H9 (cell line): ENCODE measurements around the gene TRIM17. TPM values are rescaled to one million over a fixed set of nuclear protein-coding genes. Genes with fewer than 3 reads are reported as not detected.

Experiments used
- DNase-seq: peaks from one replicate; pipeline ENCODE4 v3.0.0-alpha.2; 2017
- H2AFZ ChIP-seq: one replicate; pipeline ENCODE4 v1.6.1; 2013; ENCODE audit warnings: mild to moderate bottlenecking, low read length, control low read depth, moderate library complexity
- H2AK5ac ChIP-seq: 2 replicates; pipeline ENCODE4 v1.6.1; 2013; ENCODE audit warnings: low read length, control low read depth, mixed read lengths; ENCODE audit not compliant: insufficient read length
- H2BK120ac ChIP-seq: one replicate; pipeline ENCODE4 v1.6.1; 2013; ENCODE audit warnings: low read depth, mild to moderate bottlenecking, low read length, control low read depth, inconsistent platforms; ENCODE audit not compliant: poor library complexity, severe bottlenecking
- H2BK12ac ChIP-seq: 2 replicates; pipeline ENCODE4 v1.6.1; 2013; ENCODE audit warnings: low read length, control low read depth, mixed read lengths, low read depth; ENCODE audit not compliant: insufficient read length
- H2BK15ac ChIP-seq: 2 replicates; pipeline ENCODE4 v1.6.1; 2013; ENCODE audit warnings: low read depth, low read length, control low read depth
- H2BK20ac ChIP-seq: one replicate; pipeline ENCODE4 v1.6.1; 2013; ENCODE audit warnings: low read depth, mild to moderate bottlenecking, low read length, control low read depth, inconsistent platforms; ENCODE audit not compliant: poor library complexity, severe bottlenecking
- H2BK5ac ChIP-seq: 2 replicates; pipeline ENCODE4 v1.6.1; 2013; ENCODE audit warnings: low read length, control low read depth, mixed read lengths; ENCODE audit not compliant: insufficient read length
- H3K14ac ChIP-seq: 2 replicates; pipeline ENCODE4 v1.6.1; 2013; ENCODE audit warnings: low read length, control low read depth; ENCODE audit not compliant: insufficient read depth
- H3K18ac ChIP-seq: 2 replicates; pipeline ENCODE4 v1.6.1; 2013; ENCODE audit warnings: low read depth, mild to moderate bottlenecking, mixed read lengths, low read length, control low read depth; ENCODE audit not compliant: insufficient read length
- H3K23ac ChIP-seq: 2 replicates; pipeline ENCODE4 v1.6.1; 2013; ENCODE audit warnings: low read length, control low read depth, mixed read lengths, low read depth; ENCODE audit not compliant: insufficient read length
- H3K23me2 ChIP-seq: 2 replicates; pipeline ENCODE4 v1.6.1; 2013; ENCODE audit warnings: low read depth, mild to moderate bottlenecking, mixed read lengths, low read length, control low read depth; ENCODE audit not compliant: insufficient read length, poor library complexity, severe bottlenecking
- H3K27ac ChIP-seq: 2 replicates; pipeline ENCODE4 v1.5.1; 2013; ENCODE audit warnings: low read length, control low read depth, mixed read lengths, low read depth; ENCODE audit not compliant: insufficient read length
- H3K27me3 ChIP-seq: 2 replicates; pipeline ENCODE4 v1.6.1; 2013; ENCODE audit warnings: low read length, control low read depth, inconsistent platforms; ENCODE audit not compliant: insufficient read depth
- H3K4ac ChIP-seq: 2 replicates; pipeline ENCODE4 v1.6.1; 2013; ENCODE audit warnings: low read depth, mild to moderate bottlenecking, control low read depth, inconsistent platforms, low read length, moderate library complexity
- H3K4me1 ChIP-seq: 2 replicates; pipeline ENCODE4 v1.6.1; 2013; ENCODE audit warnings: low read length, control low read depth, inconsistent platforms; ENCODE audit not compliant: insufficient read depth
- H3K4me2 ChIP-seq: 2 replicates; pipeline ENCODE4 v1.6.1; 2013; ENCODE audit warnings: low read length, control low read depth, mixed read lengths; ENCODE audit not compliant: insufficient read length, insufficient read depth
- H3K56ac ChIP-seq: 2 replicates; pipeline ENCODE4 v1.6.1; 2013; ENCODE audit warnings: low read depth, mild to moderate bottlenecking, mixed read lengths, low read length, control low read depth; ENCODE audit not compliant: insufficient read length
- H3K79me1 ChIP-seq: 2 replicates; pipeline ENCODE4 v1.6.1; 2013; ENCODE audit warnings: low read depth, mild to moderate bottlenecking, moderate library complexity, low read length, control low read depth, inconsistent platforms; ENCODE audit not compliant: insufficient read depth, poor library complexity, severe bottlenecking
- H3K79me2 ChIP-seq: 2 replicates; pipeline ENCODE4 v1.6.1; 2013; ENCODE audit warnings: low read length, control low read depth, inconsistent platforms; ENCODE audit not compliant: insufficient read depth
- H3K9ac ChIP-seq: 2 replicates; pipeline ENCODE4 v1.6.1; 2013; ENCODE audit warnings: low read length, control low read depth, mixed read lengths; ENCODE audit not compliant: insufficient read length; ENCODE audit errors: extremely low read depth
- H3K9me3 ChIP-seq: one replicate; pipeline ENCODE4 v1.6.1; 2013; ENCODE audit warnings: low read depth, low read length, inconsistent platforms; ENCODE audit not compliant: control insufficient read depth
- H3T11ph ChIP-seq: one replicate; pipeline ENCODE4 v1.6.1; 2013; ENCODE audit warnings: mild to moderate bottlenecking, low read length, control low read depth, inconsistent platforms
- H4K20me1 ChIP-seq: one replicate; pipeline ENCODE4 v1.6.1; 2013; ENCODE audit not compliant: control insufficient read depth, insufficient read length, insufficient read depth
- H4K5ac ChIP-seq: 2 replicates; pipeline ENCODE4 v1.6.1; 2013; ENCODE audit warnings: low read depth, mild to moderate bottlenecking, mixed read lengths, low read length, control low read depth; ENCODE audit not compliant: insufficient read length
- H4K8ac ChIP-seq: replicated peaks from 2 replicates; pipeline ENCODE4 v1.6.1; 2013; ENCODE audit warnings: low read length, control low read depth, mixed read lengths, low read depth; ENCODE audit not compliant: insufficient read length
- H4K91ac ChIP-seq: 2 replicates; pipeline ENCODE4 v1.6.1; 2013; ENCODE audit warnings: low read depth, mild to moderate bottlenecking, moderate library complexity, mixed read lengths, low read length, control low read depth; ENCODE audit not compliant: insufficient read length
- H3K27ac Mint-ChIP-seq, 3 experiments: 2 replicates in 2 of 3; 3 replicates in 1 of 3; pipeline ENCODE4 v1.8.0; 2020 to 2021; ENCODE audit warnings: mixed read lengths in 3 of 3, mild to moderate bottlenecking in 1 of 3, moderate library complexity in 1 of 3
- H3K27me3 Mint-ChIP-seq: 2 replicates; pipeline ENCODE4 v1.8.0; 2021; ENCODE audit warnings: low read depth, mild to moderate bottlenecking, moderate library complexity, mixed read lengths
- H3K36me3 Mint-ChIP-seq, 3 experiments: 2 replicates in 2 of 3; 3 replicates in 1 of 3; pipeline ENCODE4 v1.8.0; 2020 to 2021; ENCODE audit warnings: low read depth in 3 of 3, mixed read lengths in 3 of 3; ENCODE audit not compliant: insufficient read depth in 1 of 3
- H3K4me1 Mint-ChIP-seq, 2 experiments: 2 replicates each; pipeline ENCODE4 v1.8.0; 2020; ENCODE audit warnings: mixed read lengths in 2 of 2
- H3K4me3 Mint-ChIP-seq, 2 experiments: 2 replicates in 1 of 2; 3 replicates in 1 of 2; pipeline ENCODE4 v1.8.0; 2020 to 2021; ENCODE audit warnings: mild to moderate bottlenecking in 2 of 2, mixed read lengths in 2 of 2, moderate library complexity in 1 of 2
- H3K9me3 Mint-ChIP-seq, 2 experiments: 2 replicates in 1 of 2; 3 replicates in 1 of 2; pipeline ENCODE4 v1.8.0; 2020; ENCODE audit warnings: mild to moderate bottlenecking in 2 of 2, mixed read lengths in 2 of 2, moderate library complexity in 1 of 2
- CTCF ChIP-seq: fragments of 200-600 bp; sonication (generic); conservative IDR thresholded peaks from 3 replicates; pipeline ENCODE4 v1.8.0; 2021; ENCODE audit warnings: antibody characterized with exemption, mild to moderate bottlenecking
- WGBS: extraction: QIAGEN DNeasy Blood & Tissue Kit; methylation state at CpG from one replicate; pipeline ENCODE4 v1.1.7; 2013; ENCODE audit warnings: missing lambda C conversion rate, low lambda C conversion rate, mixed read lengths; ENCODE audit not compliant: insufficient read length; ENCODE audit errors: extremely low coverage; 5-methylcytosine and 5-hydroxymethylcytosine counted together
- total RNA-seq: library from RNA; stranded (reverse); gene quantifications from 2 replicates; pipeline ENCODE4 v1.2.1, GENCODE V29; 2021

Gene TRIM17
- total RNA-seq, 1 experiment from 2014 or later = 2.8 TPM

- H2AFZ ChIP-seq = no peak overlapping the region
- no peak for TF ChIP-seq CTCF
- no peaks in the 10 kb centered on the region for H3K4me1 ChIP-seq
- no peaks in the 10 kb centered on the region; the same call in 1 of the 2 replicates for H3K27me3 ChIP-seq
- H2BK5ac ChIP-seq = no peak overlapping the region
- H4K20me1 ChIP-seq = no peaks in the 10 kb centered on the region
- no peak overlapping the region for H3K14ac ChIP-seq
- peaks cover 5% of the 10 kb centered on the region for H3K27me3 Mint-ChIP-seq
- no peak overlapping the region for H4K91ac ChIP-seq
- peaks cover 3 to 11% of the 10 kb centered on the region in 2 experiments; a peak in 2 of 4 replicates for H3K4me1 Mint-ChIP-seq
- H4K5ac ChIP-seq = no peak overlapping the region
- H3K9ac ChIP-seq = no peak overlapping the region
- no peak overlapping the region for H2BK12ac ChIP-seq
- H2BK15ac ChIP-seq = no peak overlapping the region
- no peaks in the 10 kb centered on the region for H3K79me2 ChIP-seq
- H3K4me3 Mint-ChIP-seq = no peak overlapping the region
- no peak overlapping the region for H2AK5ac ChIP-seq
- H4K8ac ChIP-seq = no peak overlapping the region
- H3K27ac ChIP-seq = no peak overlapping the region
- no peak for DNase-seq
- H3K23me2 ChIP-seq = no peaks in the 10 kb centered on the region
- no peaks in the 10 kb centered on the region for H3K9me3 Mint-ChIP-seq
- no peak overlapping the region for H3K27ac Mint-ChIP-seq
- WGBS = no CpG with 5 or more reads among the region's 4 CpGs
- H3K36me3 Mint-ChIP-seq = no peaks in the 10 kb centered on the region
- H3K4ac ChIP-seq = no peak overlapping the region
- no peaks in the 10 kb centered on the region for H3K79me1 ChIP-seq
- H3K56ac ChIP-seq = no peak overlapping the region
- no peak overlapping the region for H3K4me2 ChIP-seq
- H3K23ac ChIP-seq = no peak overlapping the region
- no peak overlapping the region for H2BK20ac ChIP-seq
- no peak overlapping the region for H3K18ac ChIP-seq
- H3T11ph ChIP-seq = no peak overlapping the region
- no peaks in the 10 kb centered on the region for H3K9me3 ChIP-seq
- no peak overlapping the region for H2BK120ac ChIP-seq
Measured at GRCh38 chr1:228371741-228372182, 44.9 kb downstream of the TRIM17 start.
